KBM-7 (cell line): ENCODE results near the gene DGKB.

Source experiments
- DNase-seq: peaks from one replicate; pipeline ENCODE4 v3.0.0-alpha.2; 2015
- in situ Hi-C: fragments of 300-500 bp; cut with MboI; formaldehyde crosslinking; loops from 2 replicates; pipeline ENCODE4 v1.14.3; 2020; ENCODE audit warnings: low sequenced_read_pairs, low pct_unique_long_range_greater_than_20kb, mixed read lengths

The DGKB gene

DNA sequence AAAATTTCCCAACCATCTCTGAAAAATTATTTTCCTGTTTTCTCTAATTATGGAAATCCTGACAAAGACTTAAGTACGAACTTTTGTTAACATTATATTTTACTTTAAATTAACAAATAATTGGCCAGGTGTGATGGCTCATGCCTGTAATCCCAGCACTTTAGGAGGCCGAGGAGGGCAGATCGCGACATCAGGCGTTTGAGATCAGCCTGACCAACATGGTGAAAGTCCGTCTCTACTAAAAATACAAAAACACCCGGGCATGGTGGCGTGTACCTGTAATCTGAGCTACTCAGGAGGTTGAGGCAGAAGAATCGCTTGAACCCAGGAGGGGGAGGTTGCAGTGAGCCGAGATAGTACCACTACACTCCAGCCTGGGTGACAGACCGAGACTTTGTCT is 32.2 kb downstream of the DGKB start:
- in situ Hi-C loops, result no loop called here
- no peak for DNase-seq

DNA sequence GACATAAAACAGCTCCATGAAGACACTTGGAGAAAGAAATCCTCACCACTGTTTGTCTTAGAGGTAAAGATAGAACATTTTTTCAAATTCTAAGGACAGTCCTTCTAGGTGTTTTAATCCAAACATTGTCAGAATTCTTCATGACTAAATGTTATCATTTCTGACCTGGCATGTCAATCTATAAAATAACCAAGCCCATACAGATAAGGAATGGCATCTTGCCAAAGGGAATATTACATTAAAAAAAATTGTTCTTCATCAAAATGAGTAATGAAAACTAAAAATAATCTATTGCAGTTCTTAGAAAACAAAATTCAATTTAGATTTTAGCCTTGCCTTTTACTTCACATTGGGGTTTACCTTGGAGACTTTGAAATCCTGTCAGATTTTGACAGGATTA is 33.6 kb downstream of the DGKB start:
- no peak for DNase-seq
- in situ Hi-C loops, result no loop called here

DNA sequence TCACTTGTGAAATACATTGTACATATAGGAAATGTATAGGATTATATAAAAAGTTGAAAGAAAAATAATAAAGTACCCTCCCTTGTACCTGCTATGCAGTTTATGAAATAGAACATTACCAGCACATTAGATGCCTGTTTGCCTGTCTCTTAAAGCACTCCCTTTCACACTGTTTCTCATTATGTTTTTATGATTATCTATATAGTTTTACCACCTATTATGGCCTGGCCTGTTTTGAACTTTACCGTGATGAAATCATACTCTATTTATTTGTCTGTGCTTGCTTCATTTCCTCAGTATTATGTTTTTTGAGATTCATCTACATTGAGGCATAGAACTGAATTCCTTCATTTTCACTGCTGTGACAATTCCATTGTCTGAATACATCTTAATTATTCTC is 41.1 kb downstream of the DGKB start:
- DNase-seq, result no peak
- in situ Hi-C loops, result no loop called here

DNA sequence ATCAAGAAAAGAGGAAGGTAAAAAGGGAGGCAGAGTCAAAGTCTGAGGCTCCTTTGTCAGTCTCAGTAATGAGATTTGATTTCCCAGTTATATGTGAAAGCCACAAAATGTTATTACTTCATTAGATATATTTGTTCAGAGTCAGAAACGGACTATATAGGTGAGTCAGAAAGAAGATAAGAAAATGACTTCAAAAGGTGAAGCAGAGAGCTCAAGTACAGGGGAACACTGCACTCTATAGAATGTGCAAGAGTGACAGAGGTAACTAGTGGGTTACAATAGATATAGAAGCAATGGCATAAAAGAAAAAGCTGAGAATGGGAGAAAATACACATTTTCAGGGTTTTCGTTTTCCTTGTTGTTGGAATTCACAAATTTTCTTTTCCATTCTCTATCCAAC is 43.3 kb downstream of the DGKB start:
- in situ Hi-C loops, result no loop called here
- no peak for DNase-seq

DNA sequence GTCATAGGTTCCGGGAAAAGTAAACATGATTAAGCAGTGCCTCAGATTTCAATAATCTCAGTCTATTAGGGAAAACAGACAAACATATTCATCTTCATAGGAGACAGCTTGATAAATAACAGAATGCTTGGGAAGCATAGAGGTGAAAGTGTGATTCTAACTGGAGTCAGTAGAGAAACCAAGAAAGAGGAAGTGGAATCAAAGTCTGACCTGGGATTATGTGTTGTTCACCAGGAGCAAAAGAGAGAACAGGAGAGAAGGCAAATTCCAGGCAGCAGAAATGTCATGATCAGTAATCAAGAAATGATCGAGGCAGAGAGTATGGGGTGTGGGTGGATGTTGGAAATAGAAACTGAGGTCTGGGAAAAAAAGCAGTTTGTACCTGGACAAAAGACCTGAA is 43.7 kb downstream of the DGKB start:
- in situ Hi-C loops, result no loop called here
- peak; percentile 37 for DNase-seq

DNA sequence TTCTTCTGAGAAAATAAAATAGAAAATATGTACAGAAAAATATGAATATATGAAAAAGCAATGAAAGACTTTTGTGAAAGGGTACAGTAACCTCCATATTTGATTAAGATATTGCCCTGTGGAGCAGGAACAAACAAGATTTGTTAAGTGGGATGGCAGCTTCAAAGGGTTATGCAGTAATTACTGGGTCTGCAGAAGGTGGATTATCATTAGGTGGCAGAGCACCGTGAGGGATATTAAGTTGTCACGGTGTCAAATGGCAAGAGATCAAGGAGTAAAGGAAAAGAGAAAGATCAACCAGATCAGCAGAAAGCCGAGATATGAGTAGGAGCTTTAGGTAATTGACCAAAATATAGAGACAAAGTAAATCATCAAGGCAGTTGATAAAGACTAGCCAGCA is 44.1 kb downstream of the DGKB start:
- no peak for DNase-seq
- in situ Hi-C loops, result no loop called here

DNA sequence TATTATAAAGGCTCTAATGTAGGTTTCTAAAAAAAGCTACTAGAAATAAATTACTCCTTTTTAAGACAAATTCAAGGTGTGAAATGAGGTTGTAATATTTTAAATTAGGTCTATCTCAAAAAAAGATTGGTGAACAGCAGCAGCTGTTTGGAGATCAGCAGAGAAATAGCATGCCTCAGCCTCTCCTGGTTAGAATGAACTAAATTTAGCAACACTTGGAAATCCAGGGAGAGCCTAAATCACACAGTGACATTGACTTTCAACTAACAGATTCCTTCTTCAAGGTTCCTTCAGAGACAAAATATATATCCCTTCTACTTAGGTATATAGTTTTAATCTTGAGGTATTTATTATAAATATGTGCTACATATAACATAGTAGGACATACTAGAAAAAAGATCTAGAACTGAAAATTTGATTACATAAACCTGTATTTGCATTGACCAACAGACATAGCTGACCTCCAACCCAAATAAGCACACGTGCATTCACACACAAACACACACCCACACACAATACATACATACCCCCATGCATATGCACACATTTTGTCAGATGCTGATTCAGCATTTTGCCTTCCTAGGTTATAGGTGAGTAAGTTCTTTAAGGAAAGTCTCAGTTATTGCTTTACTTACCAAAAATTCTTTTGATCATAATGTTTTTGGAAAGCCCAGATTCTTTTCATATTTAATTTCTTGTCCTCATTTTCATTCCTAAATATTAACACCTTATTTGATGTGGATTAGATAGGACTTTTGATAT is 47.3 kb downstream of the DGKB start:
- in situ Hi-C loops, result no loop called here
- no peak for DNase-seq

DNA sequence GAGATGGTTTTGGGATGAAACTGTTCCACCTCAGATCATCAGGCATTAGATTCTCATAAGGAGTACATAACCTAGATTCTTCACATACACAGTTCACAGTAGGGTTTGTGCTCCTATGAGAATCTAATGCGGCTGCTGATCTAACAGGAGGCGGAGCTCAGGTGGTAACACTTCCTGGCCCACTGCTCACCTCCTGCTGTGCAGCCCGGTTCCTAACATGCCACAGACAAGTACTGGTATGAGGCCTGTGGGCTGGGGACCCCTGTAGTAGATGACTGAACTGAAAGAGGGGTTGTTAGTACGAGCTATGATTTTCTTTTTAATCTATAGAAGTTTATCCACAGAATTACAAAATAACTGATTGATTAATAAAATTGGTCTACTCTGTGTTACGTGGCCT is 48.1 kb downstream of the DGKB start:
- no peak for DNase-seq
- in situ Hi-C loops, result no loop called here

DNA sequence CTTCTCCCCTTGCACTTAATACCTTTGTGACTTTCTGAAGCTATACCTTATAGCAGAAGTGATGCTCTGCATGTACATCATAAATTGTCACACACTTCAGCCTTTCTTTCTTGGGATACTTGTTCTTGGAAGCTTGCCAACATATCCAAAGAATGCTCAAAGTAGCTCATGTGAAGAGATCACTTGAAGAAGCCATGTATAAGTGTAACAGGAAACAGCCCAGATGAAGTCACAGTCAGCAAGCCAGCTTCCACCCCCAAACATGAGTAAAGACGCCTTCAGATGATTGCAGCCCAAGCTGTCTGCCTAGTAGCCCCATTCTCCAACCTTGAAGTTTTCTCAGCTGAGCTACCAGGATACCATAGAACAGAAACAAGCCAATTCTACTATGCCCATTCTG is 50.9 kb downstream of the DGKB start:
- in situ Hi-C loops, result no loop called here
- DNase-seq, result peak; percentile 3

DNA sequence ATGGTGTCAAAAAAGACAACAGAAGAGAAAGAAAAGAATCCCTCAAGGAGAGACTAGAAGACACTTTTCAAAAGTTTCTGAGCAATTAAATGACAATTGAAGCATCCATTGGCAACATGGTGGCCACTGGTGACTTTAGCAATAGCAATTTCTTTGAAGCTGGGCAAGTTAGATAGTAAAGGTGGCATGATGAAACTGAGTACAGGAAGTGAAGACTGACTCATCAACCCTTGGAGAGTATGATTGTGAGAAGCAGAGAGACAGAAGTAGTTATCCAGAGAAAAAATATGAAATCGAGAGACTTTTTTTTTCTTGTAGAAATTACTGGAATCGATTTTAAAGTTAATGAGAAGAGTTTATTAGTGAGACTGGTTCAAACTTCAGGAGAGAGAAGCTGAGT is 52.5 kb downstream of the DGKB start:
- DNase-seq, result peak; percentile 2
- in situ Hi-C loops, result no loop called here

DNA sequence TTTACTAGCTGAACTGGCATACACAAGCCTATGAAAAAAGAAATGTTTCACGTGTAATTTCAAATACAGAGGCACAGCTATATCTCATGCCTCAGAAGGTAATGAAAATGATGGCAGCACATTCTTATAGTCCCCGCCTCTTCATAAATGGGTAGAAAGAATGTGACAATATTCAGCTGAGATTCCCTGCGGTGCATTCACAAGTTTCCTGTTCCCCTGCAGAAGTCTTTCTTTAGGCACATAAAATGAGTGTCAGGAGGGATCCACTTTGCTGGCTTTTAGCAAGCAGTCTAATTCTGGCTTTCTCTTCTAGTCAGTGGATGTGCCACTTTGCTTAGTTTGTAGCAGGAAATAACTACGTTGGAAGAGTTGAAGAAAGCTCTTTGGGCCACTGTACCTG is 56.1 kb downstream of the DGKB start:
- in situ Hi-C loops, result no loop called here
- no peak for DNase-seq

DNA sequence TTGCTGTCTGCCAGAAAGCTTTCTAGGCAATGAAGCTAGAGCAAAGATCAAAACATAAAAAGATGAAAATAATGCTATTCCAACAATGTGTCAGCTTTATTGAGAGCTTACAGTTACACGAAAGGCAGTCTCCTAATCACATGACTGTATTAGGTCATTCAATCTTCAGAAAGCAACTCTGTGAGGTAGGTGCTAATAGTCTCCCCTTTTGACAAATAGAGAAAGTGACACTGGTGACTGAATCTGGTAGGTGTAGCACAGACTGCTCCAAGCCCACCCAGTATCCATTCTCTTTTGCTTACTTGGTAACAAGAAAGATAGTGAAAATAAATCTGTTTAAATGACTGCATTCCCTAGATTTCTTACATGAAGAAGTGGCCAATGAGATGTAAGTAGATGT is 58.8 kb downstream of the DGKB start:
- DNase-seq, result no peak
- in situ Hi-C loops, result no loop called here

DNA sequence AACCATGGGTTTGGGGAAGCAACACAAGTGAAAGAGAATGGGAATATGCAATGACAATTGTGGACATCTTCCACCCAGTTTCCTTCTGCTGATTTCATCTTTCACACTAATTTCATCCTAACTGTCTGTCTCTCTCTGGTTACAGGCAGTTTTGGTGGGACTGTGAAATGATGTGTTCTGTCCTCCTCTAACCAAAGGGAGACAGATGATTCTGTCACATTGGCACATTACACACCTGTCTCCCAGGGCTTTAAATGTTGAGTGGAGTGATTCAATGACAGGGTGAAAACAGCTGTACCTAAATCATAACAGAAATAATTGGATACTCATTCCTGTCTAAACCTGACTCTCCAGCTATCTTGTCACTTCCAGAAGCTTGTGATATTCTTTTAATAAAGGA is 60.0 kb downstream of the DGKB start:
- in situ Hi-C loops, result no loop called here
- DNase-seq, result no peak

DNA sequence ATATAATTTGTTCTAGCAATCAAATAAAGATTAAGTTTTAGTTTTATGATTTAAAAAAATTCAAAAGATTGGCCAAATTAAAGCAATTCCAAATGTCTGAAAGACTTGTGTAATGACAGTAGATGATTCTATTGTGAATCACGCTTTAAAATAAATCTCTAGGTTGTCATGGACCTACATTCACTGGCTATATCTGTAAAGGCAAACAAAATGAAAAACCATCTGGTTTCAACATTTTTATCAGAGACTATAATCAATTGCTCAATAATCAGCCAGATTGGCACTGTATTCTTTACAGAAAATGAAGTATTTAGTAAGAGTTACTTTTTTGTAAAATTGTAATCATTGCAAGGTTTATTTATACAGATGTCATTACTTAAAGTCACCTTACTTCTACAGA is 60.7 kb downstream of the DGKB start:
- DNase-seq, result no peak
- in situ Hi-C loops, result no loop called here

DNA sequence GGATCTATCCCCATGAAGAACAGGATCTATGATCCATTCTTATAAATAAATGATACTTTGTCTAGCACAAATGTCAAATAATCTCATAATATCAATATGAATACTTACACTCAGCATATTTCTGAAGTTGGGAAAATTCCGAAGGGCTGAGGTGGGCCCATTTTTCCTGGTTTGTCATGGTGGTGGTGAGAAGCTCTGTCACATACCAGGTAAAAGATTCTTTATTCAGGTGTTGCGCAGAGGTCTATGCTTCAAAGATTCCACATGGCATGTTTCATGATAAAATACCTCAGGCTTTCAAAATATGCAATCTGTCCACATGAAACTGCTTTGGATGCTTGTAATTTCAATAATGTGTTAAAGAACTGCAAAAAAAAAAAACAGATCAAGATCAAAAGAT is 61.5 kb downstream of the DGKB start:
- DNase-seq, result no peak
- in situ Hi-C loops, result no loop called here

DNA sequence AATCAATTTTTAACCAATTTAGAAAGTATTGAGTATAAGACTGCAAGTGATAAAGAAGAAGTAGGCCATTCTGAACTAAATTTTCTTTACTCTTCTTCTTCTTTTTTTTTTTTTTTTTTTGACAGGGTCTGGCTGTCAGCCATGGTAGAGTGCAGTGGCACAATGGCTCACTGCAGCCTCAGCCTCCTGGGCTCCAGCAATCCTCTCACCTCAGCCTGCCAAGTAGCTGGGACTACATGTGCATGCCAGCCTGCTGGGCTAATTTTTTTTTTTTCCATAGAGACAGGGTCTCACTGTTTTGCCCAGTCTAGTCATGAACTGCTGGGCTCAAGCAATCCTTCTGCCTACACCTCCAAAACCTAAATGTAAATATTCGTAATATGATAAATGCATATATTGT is 63.2 kb downstream of the DGKB start:
- DNase-seq, result no peak
- in situ Hi-C loops, result no loop called here

DNA sequence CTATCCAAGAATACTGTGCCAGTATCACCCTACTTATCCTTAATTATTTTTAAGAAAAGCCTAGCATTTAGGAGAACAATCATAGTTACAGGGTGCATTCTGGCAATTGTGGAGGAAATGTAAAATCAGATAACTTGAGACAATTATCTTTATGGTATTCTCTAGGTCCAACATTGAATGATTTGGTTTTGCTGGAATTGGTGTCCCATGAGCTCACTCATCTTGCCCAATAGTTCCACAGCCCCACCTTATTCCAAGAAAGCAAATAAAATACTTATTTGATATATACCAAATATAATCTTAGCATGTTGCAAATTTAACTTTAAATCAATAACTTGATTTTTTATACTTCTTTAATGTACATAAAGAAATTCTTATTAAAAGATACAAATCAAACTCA is 65.3 kb downstream of the DGKB start:
- no peak for DNase-seq
- in situ Hi-C loops, result no loop called here

DNA sequence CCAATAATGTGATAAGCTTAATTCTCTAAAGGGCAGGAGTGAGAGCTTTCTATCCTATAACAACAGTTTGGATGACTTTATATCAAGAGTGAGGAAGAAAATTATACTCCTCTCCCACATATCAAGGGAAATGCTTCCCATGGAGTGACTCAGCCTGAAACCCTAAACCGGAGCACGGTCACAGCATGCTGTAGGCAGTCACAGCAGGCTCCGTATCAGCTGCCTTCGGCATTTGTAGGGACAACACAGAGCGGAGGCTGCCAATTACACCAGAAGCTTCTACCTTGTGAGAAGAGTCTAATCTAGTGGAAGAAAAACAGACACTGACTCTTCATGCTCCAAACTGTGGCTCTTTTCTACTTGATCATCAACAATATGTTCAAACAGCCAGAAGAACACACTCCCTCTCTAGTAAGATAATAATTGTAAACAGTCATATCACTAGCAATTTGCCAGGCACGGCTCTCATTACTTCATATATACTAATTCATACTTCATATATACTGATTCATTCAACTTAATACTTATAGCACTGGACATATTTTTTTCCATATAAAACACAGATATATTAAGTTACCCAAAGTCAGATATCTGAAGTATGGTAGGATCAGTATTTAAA is 65.9 kb downstream of the DGKB start:
- no peak for DNase-seq
- in situ Hi-C loops, result no loop called here

DNA sequence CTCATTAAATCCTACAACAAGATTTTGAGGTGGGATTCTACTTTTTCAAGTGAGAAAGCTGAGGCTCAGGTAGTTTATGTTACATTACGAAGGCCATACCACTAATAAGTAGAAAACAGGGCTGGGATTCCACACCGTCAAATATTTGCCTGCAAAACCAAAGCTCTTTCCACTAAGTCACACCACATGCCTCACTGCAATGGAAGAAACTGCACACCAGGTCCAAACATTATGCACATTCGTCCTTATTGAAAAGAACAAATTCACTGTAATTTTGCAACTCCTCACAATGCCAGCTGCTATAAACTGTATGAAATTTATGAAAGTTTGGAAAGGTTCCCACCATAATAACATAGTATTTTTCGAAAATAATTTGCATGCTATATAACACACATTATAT is 66.5 kb downstream of the DGKB start:
- in situ Hi-C loops, result no loop called here
- DNase-seq, result no peak

DNA sequence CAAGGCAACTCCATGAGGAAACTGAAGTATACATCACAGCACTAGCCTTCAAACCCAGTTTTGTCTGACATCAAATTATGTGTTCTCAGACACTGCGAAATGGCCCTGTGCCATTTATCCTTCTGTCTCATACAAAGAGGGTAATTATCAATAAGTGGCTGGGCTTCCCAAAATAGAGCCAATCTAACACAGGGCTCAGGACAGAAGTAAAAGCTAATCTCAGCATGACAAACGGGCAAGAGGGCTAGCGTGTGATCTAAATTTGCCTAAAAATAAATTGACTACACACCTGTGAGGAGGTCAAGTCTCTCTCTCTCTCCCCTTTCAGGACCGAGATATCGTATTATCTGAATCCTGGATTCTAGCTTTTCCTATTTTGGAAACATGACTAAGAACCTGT is 67.2 kb downstream of the DGKB start:
- in situ Hi-C loops, result no loop called here
- no peak for DNase-seq

DNA sequence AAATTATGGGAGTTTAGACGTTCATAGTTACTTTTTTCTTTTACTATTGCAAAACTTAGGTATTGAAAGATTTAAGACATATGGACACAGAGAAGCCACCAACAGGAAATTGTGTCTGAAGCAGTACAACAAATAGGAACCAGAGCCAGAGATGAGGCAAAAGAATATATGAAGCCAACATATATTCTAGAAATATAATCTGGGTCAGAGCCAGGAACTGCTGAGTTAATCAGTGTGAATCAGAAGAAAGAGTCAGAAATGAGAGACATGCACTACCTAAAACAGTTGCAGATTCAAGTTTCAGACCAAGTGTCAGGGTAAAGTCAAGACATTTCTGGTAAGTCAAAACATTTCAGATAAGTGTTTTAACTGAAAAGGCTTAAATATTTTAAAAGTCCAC is 67.7 kb downstream of the DGKB start:
- DNase-seq, result no peak
- in situ Hi-C loops, result no loop called here
